Ovary (tissue), 3 donors: ENCODE results near the gene KCNIP1.

ENCODE experiments used
- CTCF ChIP-seq, 3 donors: fragments of 450-650 bp in 2 of 3; fragments of 200-600 bp in 1 of 3; IDR thresholded peaks; one replicate each; pipeline versions ENCODE4 v1.5.1 to v1.8.0; 2016 to 2022; ENCODE audit warnings: antibody characterized with exemption in 3 of 3, mild to moderate bottlenecking in 1 of 3
- EP300 ChIP-seq: sonication (generic); formaldehyde crosslinking; IDR thresholded peaks from one replicate; pipeline ENCODE4 v1.6.1; 2017; ENCODE audit warnings: antibody characterized with exemption
- POLR2A ChIP-seq: fragments of 450-650 bp; IDR thresholded peaks from one replicate; pipeline ENCODE4 v1.6.1; 2017; ENCODE audit warnings: antibody characterized with exemption, mild to moderate bottlenecking, moderate library complexity
- donor health status: DM: no; HTN: no; CAD: no.

GRCh38 chr5:170486371-170486770, 17.4 kb upstream of the KCNIP1 start:
- TF ChIP-seq POLR2A (no peak), CTCF (IDR thresholded peaks at IDR 0.05) (no peak), EP300 (no peak)
